Heart left ventricle (tissue), 13 donors: ENCODE results near the gene KIAA0930.

ENCODE experiments used
- POLR2A ChIP-seq, 2 donors: fragments of 450-650 bp; IDR thresholded peaks; one replicate each; pipeline ENCODE4 v1.6.1; 2017; ENCODE audit warnings: antibody characterized with exemption in 2 of 2, mild to moderate bottlenecking in 2 of 2, moderate library complexity in 2 of 2
- TF ChIP-seq, protein P1 (sequence below), 12 donors: fragments of 200-600 bp; sonication (generic) in 4 of 12; IDR thresholded peaks; one replicate each; pipeline versions ENCODE4 v1.5.0 to v1.8.0; 2018 to 2022; ENCODE audit warnings: antibody characterized with exemption in 12 of 12, mild to moderate bottlenecking in 5 of 12
- donor health status: ischemic (EF 13 %, LVEDD 7.1; RV severe dilation, severe dysfunction).
- donor health status: DM: no; HTN: yes; CAD: no.
- donor health status: DM: no; HTN: no; CAD: no.
- donor health status: ischemic (EF 25% LVEDD 6.9; RV normal size, moderate dysfunction).
- donor health status: ischemic (EF 25% LVEDD 5.7; RV mildly dilated, moderate dysfunction).
- donor health status: ischemic (EF 35%, LVEDD 5.7; RV mildly dilated, moderate dysfunction).
- donor health status: nonischemic (EF 11% LVEDD 7.7; RV severe dilation, severe dysfunction).
- donor health status: DM: yes; HTN: yes; CAD: no.
- donor health status: PGD.
- donor health status: ischemic (EF 29% LVEDD 5.4; RV normal size, mild dysfunction).
- donor health status: nonischemic (EF 23%, LVEDD 6.1; RV moderate dilation, normal function).

GRCh38 chr22:45248832-45249561 lies 8.3 kb upstream of the KIAA0930 start:
- TF ChIP-seq, protein P1, sequence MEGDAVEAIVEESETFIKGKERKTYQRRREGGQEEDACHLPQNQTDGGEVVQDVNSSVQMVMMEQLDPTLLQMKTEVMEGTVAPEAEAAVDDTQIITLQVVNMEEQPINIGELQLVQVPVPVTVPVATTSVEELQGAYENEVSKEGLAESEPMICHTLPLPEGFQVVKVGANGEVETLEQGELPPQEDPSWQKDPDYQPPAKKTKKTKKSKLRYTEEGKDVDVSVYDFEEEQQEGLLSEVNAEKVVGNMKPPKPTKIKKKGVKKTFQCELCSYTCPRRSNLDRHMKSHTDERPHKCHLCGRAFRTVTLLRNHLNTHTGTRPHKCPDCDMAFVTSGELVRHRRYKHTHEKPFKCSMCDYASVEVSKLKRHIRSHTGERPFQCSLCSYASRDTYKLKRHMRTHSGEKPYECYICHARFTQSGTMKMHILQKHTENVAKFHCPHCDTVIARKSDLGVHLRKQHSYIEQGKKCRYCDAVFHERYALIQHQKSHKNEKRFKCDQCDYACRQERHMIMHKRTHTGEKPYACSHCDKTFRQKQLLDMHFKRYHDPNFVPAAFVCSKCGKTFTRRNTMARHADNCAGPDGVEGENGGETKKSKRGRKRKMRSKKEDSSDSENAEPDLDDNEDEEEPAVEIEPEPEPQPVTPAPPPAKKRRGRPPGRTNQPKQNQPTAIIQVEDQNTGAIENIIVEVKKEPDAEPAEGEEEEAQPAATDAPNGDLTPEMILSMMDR (IDR thresholded peaks at IDR 0.05) = no peak
- TF ChIP-seq POLR2A (IDR thresholded peaks at IDR 0.05) = no peak
